ENCODE data around the gene FRMD3. TPM values are rescaled to one million over a fixed set of nuclear protein-coding genes. Genes with fewer than 3 reads are reported as not detected.
A peak's percentile ranks its signal among the peaks of the same experiment; 100 is the strongest.

FRMD3 gene
- total RNA-seq, 1 experiment from 2014 or later = 2.0 TPM

DNA sequence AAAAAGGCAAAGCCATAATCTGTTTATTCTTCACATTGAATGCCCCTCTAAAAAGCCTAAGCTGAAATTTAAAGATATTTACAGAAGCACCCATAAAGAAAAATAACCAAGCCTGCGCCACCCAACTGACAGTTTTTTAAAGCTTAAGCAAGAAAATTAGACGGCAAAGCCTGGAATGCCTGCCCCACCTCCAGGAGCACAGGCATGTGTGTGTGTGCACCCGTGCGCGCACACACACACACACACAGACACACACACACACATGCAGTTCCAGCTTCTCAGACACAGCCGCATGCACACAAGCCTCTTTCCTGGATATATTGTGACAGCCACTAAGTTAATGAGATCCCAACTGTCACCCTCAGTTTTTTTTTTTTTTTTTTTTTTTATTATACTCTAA lies 88.2 kb downstream of the FRMD3 start:
- in situ Hi-C loops (cut with HindIII; ENCODE audit: low pct_unique_long_range_greater_than_20kb, low sequenced_read_pairs) = no loop called here
- DNase-seq (ENCODE audit: low read depth) = no peak

GRCh38 chr9:83449166-83449565 lies 89.0 kb downstream of the FRMD3 start:
- in situ Hi-C loops (cut with HindIII; ENCODE audit: low pct_unique_long_range_greater_than_20kb, low sequenced_read_pairs) = no loop called here

GRCh38 chr9:83448626-83449025 lies 89.6 kb downstream of the FRMD3 start:
- in situ Hi-C loops (cut with HindIII; ENCODE audit: low pct_unique_long_range_greater_than_20kb, low sequenced_read_pairs) = no loop called here
- DNase-seq (ENCODE audit: low read depth) = no peak

More at GRCh38 chr9:83449166-83449565, 89.0 kb downstream of the FRMD3 start:
- no peak for DNase-seq (ENCODE audit: low read depth)

- in situ Hi-C loops (cut with HindIII; ENCODE audit: low pct_unique_long_range_greater_than_20kb, low sequenced_read_pairs) = no loop called here
- no peak for DNase-seq (ENCODE audit: low read depth)
Observed at GRCh38 chr9:83447351-83447750, 90.8 kb downstream of the FRMD3 start.

DNA sequence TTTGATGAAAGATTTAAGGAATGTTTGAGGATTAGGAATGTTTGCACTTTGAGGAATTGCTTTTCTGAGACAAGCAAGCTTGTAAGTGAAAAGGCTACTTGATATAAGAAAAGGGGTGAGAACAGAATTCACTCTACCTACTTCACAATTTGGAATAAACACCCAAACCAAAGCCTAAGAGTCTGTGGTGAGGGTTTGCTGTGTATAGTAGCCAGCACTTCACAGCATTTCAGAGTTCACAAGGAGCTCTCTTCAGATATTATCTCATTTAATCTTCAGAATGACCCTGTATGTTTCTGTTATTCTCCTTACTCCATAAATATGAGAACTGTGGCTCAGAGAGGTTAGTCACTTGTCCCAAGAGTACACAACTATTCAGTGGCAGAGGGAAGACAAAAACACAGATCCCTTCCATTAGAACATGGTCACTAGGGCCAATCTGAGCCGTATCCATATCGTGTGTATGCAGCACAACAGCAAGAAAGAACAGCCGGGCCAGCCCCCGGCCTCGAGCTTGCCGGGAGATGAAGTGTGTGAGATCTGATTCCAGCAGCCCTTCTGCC lies 92.4 kb downstream of the FRMD3 start:
- in situ Hi-C loops (cut with HindIII; ENCODE audit: low pct_unique_long_range_greater_than_20kb, low sequenced_read_pairs) = no loop called here

DNA sequence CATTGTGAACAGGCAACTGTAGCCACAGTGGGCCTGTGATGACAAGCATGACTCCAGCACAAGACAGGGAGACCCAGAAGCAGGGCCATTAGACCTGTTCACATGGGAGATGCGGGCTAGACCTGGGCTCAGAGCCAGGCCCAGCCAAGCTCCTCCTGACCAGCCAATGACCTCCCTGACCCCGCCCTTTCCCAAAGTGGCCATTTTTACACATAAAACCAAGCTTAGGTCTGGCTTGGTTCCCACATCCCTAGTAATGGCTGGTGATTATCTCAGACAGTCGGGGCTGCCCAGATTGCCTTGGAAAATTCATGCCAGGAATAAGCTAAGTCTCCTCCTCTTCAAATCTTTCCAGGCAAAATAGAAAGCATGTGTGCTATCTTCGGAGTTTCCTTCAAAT lies 94.1 kb downstream of the FRMD3 start:
- in situ Hi-C loops (cut with HindIII; ENCODE audit: low pct_unique_long_range_greater_than_20kb, low sequenced_read_pairs) = no loop called here
- DNase-seq (ENCODE audit: low read depth) = no peak

More for the DNA sequence above, 92.4 kb downstream of the FRMD3 start:
- DNase-seq (ENCODE audit: low read depth) = no peak

DNA sequence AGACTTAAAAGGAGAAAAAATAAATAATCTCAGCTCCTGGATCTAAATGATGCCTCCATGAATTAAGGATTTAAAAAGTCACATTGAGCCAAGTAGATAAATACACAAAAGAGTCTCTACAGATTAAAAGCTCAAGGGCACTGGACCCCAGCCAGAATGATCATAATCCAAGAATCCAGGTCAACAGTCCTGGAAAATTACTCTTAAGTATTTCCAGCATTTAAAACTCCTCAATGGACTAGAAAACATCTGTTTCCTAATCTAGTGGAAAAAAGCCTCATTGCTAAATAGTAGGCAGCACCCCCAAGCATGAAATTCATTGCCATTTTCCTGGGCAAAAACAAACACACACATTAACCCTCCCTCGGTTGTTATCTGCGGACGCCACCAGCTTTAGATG lies 96.8 kb downstream of the FRMD3 start:
- DNase-seq (ENCODE audit: low read depth) = no peak
- in situ Hi-C loops (cut with HindIII; ENCODE audit: low pct_unique_long_range_greater_than_20kb, low sequenced_read_pairs) = no loop called here

DNA sequence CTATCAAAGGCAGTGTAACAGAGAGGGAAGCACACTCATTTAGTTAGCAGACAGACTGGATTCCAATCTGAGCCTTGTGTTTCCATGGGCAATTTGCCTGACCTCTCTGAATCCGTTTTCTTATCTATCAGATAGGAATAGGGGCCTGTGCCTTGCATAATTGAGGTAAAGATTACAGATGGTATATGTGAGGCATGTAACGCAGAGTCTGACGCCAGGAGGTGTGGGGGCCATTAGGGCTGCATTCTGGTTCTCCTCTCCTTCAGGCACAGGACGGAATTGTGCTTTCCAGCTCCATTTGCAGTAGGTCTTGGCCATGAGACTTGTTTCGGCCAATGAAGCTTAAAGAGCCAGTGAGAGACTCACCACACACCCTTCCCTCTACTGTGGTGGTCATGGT lies 97.6 kb downstream of the FRMD3 start:
- in situ Hi-C loops (cut with HindIII; ENCODE audit: low pct_unique_long_range_greater_than_20kb, low sequenced_read_pairs) = no loop called here
- DNase-seq (ENCODE audit: low read depth) = no peak

- in situ Hi-C loops (cut with HindIII; ENCODE audit: low pct_unique_long_range_greater_than_20kb, low sequenced_read_pairs) = no loop called here
- no peak for DNase-seq (ENCODE audit: low read depth)
Observed at GRCh38 chr9:83435301-83435700, 102.9 kb downstream of the FRMD3 start.

GRCh38 chr9:83434254-83434653 lies 103.9 kb downstream of the FRMD3 start:
- in situ Hi-C loops (cut with HindIII; ENCODE audit: low pct_unique_long_range_greater_than_20kb, low sequenced_read_pairs) = no loop called here
- no peak for DNase-seq (ENCODE audit: low read depth)

DNA sequence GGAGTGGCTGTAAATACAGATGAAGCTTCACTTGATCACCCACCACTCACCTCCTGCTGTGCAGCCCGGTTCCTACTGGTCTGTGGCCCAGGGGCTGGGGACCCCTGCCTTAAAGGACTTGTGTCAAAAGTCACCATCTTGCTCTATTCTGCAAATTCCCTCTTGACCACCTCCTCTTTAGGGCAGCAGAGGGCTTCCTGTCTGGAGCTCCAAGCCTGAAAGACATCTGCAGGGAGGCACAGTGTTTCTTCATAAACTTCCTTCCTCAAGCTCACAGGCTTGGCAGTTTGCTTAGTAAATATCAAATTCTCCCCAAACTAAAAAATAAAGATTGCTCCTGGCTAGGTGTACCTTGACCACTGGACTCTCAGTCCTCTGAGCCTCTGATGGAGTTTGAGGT lies 104.4 kb downstream of the FRMD3 start:
- DNase-seq (ENCODE audit: low read depth) = no peak
- in situ Hi-C loops (cut with HindIII; ENCODE audit: low pct_unique_long_range_greater_than_20kb, low sequenced_read_pairs) = no loop called here

DNA sequence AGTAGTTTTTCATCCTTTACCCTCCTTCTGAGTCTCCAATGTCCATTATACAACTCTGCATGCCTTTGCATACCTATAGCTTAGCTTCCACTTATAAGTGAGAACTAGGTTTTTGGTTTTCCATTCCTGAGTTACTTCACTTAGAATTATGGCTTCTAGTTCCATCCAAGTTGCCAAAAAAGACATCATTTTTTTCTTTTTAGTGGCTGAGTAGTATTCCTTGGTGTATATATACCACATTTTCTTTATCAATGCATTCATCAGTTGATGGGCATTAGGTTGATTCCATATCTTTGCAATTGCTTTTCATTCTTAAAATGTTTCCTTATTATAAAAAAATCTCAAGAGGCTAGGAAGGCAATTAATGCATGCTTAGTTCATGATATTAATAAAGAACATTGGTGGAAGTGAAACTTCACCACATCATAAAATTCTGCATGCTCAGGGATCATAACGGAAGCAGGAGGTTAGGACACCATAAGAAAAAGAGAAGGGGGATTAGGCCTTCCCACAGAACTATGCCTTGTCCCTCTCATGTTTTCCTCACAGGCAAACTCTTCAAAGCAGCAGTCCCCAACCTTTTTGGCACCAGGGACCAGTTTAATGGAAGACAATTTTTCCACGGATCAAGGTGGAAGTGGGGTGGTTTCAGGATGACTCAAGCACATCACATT lies 105.2 kb downstream of the FRMD3 start:
- in situ Hi-C loops (cut with HindIII; ENCODE audit: low pct_unique_long_range_greater_than_20kb, low sequenced_read_pairs) = no loop called here
- no peak for DNase-seq (ENCODE audit: low read depth)

DNA sequence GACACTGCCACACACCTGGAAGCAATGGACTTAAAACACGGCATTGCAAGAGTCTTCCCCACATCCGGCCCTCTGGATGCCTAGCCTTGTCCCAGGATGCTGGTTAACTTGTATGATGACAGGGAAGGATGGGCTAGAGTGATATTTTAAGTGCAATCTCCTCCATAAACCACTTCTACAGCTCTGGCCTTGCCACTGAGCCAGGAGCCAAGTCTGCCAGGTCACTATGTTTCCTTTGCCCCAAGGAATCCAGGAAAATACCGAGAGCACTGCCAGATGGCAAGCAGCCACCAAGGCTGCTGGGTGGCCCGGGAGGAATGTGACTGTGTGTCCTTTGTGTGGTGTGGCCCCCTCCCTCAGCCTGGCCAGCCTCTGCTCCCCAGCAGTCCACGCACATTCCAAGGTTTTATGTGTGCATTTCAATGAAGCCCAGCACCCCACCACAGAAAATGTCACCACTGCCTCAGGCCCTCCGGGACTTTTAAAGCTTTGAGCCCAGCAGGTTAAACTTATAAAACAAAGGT lies 106.0 kb downstream of the FRMD3 start:
- DNase-seq (ENCODE audit: low read depth) = peak; percentile 67
- in situ Hi-C loops (cut with HindIII; ENCODE audit: low pct_unique_long_range_greater_than_20kb, low sequenced_read_pairs) = no loop called here

DNA sequence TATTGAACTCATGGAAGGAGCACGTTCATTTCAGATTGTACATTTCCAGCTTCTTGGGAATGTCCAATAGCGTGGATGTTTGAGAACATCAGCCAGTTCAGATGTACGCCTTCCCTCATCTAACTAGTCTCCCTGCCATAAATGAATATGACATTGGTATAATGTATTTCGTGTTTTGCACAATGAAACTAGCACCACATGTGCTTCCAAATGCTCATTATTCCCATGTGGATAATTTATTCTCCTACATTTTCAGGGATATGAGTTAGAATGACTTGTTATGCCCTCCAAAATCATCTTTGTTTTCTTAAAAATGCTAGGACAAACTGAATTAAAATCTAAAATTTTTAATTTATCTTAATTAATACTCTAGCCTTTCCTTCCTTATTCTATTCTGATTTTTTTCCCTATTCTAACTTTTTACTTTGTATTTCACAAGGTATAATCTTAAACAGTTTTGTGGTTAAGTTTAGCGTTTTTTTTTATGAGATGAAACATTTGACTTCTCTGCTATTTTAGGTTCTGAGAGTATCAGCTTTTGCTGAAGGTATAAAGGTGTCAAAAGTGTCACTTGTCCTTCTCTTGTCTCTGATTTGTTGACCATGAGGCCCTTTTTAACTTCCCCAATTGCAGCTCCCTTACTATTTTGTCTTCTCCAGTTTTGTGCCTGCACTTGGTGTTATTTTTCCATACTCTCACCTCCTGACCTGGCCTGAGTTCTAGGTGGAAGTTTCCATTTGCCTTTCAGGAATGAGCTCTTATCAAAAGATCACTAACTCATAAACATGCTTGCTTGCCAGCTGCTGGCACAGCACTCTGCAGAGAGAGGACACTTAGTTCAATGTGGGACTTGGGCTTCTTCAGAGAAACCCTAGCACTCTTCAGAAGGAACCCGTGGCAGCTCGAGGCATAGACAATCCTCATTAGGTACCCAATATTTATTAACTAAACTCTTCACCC lies 106.8 kb downstream of the FRMD3 start:
- in situ Hi-C loops (cut with HindIII; ENCODE audit: low pct_unique_long_range_greater_than_20kb, low sequenced_read_pairs) = no loop called here
- DNase-seq (ENCODE audit: low read depth) = peak; percentile 24

DNA sequence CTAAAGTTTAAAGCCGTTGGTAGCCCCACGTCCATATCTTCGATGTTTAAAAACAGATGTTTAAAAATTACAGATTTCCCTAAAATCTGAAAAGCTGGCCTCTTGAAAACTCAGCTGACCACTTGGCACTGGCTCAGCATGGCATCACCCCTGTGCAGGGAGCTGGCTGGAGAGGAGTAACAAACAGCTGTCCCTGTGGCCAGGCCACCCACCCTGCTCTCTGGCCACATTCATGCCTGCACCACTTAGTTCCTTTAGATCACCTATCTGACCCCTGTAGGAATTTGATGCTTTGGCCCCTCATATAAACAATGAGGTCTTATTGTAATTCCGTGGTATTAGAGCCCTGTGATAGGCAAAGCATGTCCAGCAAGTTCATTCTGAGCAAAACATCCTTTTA lies 107.5 kb downstream of the FRMD3 start:
- peak; percentile 3 for DNase-seq (ENCODE audit: low read depth)
- in situ Hi-C loops (cut with HindIII; ENCODE audit: low pct_unique_long_range_greater_than_20kb, low sequenced_read_pairs) = no loop called here

GRCh38 chr9:83429229-83429628 lies 109.0 kb downstream of the FRMD3 start:
- in situ Hi-C loops (cut with HindIII; ENCODE audit: low pct_unique_long_range_greater_than_20kb, low sequenced_read_pairs) = no loop called here
- no peak for DNase-seq (ENCODE audit: low read depth)

DNA sequence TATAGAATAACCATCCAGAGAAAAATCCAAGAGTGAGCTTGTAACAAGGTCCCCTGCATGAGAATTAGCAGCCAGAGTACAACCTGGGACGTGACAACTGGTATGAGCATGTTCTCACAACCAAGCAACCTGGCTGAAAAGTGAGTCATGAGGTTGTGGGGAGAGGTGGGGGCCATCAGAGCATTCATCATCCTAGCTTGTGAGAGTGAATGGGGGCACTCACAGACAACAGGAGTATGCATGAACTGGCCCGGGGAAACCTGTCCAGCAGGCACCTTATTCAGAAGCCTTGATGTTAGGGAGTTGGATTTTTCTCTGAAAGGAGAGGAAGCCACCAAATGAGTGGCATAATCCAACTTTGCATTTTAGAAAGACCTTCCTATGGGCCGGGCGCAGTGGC lies 113.0 kb downstream of the FRMD3 start:
- DNase-seq (ENCODE audit: low read depth) = no peak
- in situ Hi-C loops (cut with HindIII; ENCODE audit: low pct_unique_long_range_greater_than_20kb, low sequenced_read_pairs) = no loop called here

- in situ Hi-C loops (cut with HindIII; ENCODE audit: low pct_unique_long_range_greater_than_20kb, low sequenced_read_pairs) = no loop called here
- DNase-seq (ENCODE audit: low read depth) = no peak
Observed at GRCh38 chr9:83424831-83425230, 113.4 kb downstream of the FRMD3 start.
